Tracheal epithelial cell (primary cell): Measurements from ENCODE around the gene VPS35. TPM values are rescaled to one million over a fixed set of nuclear protein-coding genes. Genes with fewer than 3 reads are reported as not detected.

Experiments used
- total RNA-seq: library from RNA; depleted of rRNA; stranded (reverse); fragments of >200 nt; gene quantifications from 2 replicates; pipeline ENCODE4 v1.2.1, GENCODE V29; 2014

VPS35 gene
- 147 and 163 TPM in 2 replicates for total RNA-seq

DNA sequence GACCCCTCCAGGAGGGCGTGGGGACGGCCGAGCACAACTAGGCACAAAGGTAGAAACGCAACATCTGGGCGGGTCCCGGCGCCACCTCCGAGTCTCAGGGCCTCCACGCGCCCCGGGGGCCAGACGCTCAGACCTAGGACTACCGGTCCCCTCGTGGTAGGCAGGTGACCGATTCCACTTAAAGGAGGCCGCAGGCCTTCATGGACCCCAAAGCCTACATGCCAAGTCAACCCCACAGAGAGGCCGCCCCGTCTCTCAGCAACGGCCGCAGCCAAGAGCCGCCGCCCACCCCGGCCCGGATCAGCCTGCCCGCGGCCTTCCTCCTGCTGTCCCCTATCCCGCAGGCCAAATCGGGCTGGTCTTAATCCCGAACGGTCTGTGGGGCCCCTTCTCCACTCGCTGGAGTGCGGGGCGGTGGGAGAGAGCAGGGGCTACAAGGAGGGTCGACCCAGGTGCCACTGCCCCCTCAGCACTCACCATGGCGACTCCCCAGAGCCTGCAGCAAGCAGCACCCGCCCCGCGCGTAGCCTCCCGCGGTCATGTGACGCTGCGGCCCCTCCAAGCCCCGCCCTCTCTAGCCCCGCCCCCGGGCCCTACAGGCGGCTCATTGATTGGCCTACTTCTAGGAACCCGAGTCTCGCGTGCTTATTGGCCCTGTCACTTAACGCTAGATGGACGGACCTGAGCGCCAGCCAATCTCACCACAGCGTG lies at the start of gene VPS35:
Gene VPS35, minus strand, starts transcription at position 525 of the 711 bp plus-strand sequence. Its CDS starts 45 bp downstream, at position 480.

DNA sequence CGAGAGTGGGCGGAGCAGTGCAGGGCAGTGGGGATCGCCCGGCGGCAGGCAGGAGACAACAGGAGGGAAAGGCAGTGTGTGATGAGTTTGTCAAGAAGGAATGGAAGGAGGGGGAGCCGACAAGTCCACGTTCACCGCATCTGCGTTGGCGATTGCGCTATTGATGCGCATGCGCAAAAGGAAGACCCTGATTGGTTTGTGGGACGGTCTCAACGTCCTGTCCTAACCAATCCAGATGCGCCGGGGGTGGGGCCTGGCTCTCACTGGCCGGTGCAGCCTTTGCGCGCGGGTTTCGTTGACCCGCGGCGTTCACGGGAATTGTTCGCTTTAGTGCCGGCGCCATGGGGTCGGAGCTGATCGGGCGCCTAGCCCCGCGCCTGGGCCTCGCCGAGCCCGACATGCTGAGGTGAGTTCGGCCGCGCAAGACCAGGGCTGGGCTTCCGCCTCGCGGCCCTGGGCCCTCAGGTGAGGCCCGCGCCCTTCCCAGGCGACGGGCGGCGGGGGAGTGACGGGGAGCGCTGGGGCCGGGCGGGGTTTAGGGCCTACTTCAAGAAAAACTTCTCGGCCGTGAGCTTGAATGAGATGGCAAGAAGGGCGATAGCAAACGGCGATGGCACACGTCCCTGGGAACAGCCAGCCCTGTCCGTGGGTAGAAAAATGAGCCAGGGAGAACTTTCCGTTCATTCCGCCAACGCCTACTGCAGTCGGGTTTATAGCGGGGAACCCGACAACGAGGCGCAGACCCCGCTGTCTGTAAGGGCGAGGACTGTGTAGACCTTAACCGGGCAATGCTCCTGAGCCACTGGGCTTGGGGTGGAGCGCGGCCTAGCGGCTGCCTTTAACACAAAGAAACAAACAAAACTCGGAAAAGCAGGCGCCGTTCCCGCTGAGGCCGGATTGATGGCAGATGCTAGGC lies 645 bp upstream of the VPS35 start, which contains the start of gene ORC6:
Gene ORC6, plus strand, starts transcription at position 295 of the 916 bp plus-strand sequence. Its CDS starts 47 bp downstream, at position 342.

DNA sequence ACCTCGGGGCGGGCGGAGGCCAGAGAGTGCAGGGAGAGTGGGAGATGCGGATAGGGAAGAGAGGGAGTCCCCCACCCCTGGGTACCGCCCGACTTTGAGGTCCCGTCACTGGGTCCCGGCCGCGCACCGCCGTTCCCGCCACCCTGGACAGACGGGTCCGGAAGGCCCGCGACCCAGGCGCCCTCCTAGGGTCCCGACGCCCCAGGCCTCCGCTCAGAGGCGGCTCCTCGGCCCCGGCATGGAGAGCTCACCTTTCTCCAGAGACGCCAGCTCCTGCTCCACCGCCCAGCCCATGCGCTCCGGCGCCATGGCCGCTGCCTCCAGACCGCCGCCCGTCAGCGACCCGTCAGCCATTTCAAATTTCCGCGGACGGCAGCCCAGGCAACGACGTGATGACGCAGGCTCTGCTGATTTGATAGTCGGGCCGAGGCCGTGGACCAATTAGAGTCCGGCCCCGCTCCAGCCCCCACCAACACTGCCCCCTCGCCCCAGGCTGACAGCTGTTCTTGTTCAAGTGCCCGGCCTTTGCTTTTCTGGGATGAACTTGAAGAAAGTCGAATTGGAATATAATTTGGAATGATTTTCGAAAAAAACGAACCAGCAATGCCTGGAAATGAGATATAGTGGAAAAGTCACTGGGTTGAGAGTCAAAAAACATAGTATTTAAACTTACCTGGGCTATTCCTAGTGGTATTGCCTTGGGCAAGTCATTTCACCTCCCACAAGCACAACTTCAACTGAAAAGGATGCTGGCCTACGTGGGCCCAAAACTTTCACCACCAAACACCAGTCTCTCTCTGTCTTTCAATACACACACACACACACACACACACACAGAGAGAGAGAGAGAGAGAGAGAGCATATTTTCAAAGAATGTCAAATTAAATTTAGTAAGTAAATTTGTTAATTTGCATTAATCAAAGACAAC lies 67.7 kb downstream of the VPS35 start, which contains the start of gene SHCBP1:
Gene SHCBP1, minus strand, starts transcription at position 374 of the 928 bp plus-strand sequence. Its CDS starts 20 bp downstream, at position 354.

Other genes starting within 250 kb of the VPS35 start
- 0.43 and 1.2 TPM in 2 replicates for gene SHCBP1, start 67.8 kb downstream of the VPS35 start, total RNA-seq
- gene ORC6, start 481 bp upstream of the VPS35 start, total RNA-seq = 1.7 and 2.4 TPM in 2 replicates
- under 0.01 TPM in 2 replicates for gene MYLK3, start 59.2 kb upstream of the VPS35 start, total RNA-seq
- 6.0 and 6.6 TPM in 2 replicates for gene C16orf87, start 142.0 kb upstream of the VPS35 start, total RNA-seq
- 48.8 and 56.4 TPM in 2 replicates for gene GPT2, start 195.2 kb upstream of the VPS35 start, total RNA-seq